K562 (cell line): Measurements from ENCODE around the gene SLC35E2B. TPM values are rescaled to one million over a fixed set of nuclear protein-coding genes. Genes with fewer than 3 reads are reported as not detected.
"Not testable (repeated sequence)": the region's sequence is repeated elsewhere in the genome, so short reads cannot be mapped to it uniquely, and the experiment has no call there.

ENCODE experiments used
- ATAC-seq: fragments of 200-7000 bp; cut with Tn5 transposase; 3 replicates; pipeline ENCODE4 v1.9.1; 2020; ENCODE audit warnings: moderate library complexity
- BruUV-seq: library from RNA; stranded (reverse); fragments of 400-500 nt; replicated peaks from 2 replicates; lab custom pipeline; 2021; lab: Mats Ljungman, UMichigan
- CTCF ChIA-PET: fragments of 300-600 bp; formaldehyde crosslinking; extraction: SDS; loops from one replicate; lab custom pipeline; 2021; ENCODE audit warnings: low intra/inter-chr PET ratio; lab: Yijun Ruan, JAX
- POLR2A ChIA-PET: fragments of 300-600, 350-650 bp; sonication (Branson Sonifier 250); formaldehyde crosslinking; extraction: SDS; loops from one replicate; lab custom pipeline; 2021; ENCODE audit warnings: antibody characterized with exemption, inconsistent platforms; lab: Yijun Ruan, JAX
- DNase-seq, 4 experiments: peaks; one replicate each; pipeline versions ENCODE4 v3.0.0 to v3.0.0-alpha.2; 2011 to 2018; ENCODE audit warnings: low spot score in 3 of 4, mixed read lengths in 3 of 4; ENCODE audit errors: extremely low read depth in 1 of 4
- FAIRE-seq: peaks from 2 replicates; lab custom pipeline; 2011; peaks lifted over from hg19 to GRCh38; lab: Jason Lieb, UNC
- H2AFZ ChIP-seq: 2 replicates; pipeline ENCODE4 v1.6.0; 2011; ENCODE audit warnings: low read depth, low read length, control low read depth, inconsistent platforms
- H3K27ac ChIP-seq: fragments of 200-600 bp; 3 replicates; pipeline ENCODE4 v1.8.0; 2011; ENCODE audit warnings: low read depth, mild to moderate bottlenecking, control low read depth, inconsistent platforms, low read length, moderate library complexity, mixed read lengths; ENCODE audit errors: extremely low read depth
- H3K27me3 ChIP-seq, 2 experiments: fragments of 300-600 bp in 1 of 2; 2 replicates in 1 of 2; 3 replicates in 1 of 2; pipeline versions ENCODE4 v1.6.0 to v1.8.0; 2011; ENCODE audit warnings: inconsistent platforms in 2 of 2, low read length in 2 of 2, mild to moderate bottlenecking in 1 of 2, mixed read lengths in 1 of 2, moderate library complexity in 1 of 2; ENCODE audit not compliant: control insufficient read depth in 2 of 2, insufficient read depth in 2 of 2
- H3K36me3 ChIP-seq: fragments of 300-600 bp; 3 replicates; pipeline ENCODE4 v1.8.0; 2011; ENCODE audit warnings: mild to moderate bottlenecking, low read length, inconsistent platforms; ENCODE audit not compliant: control insufficient read depth, insufficient read depth
- H3K4me1 ChIP-seq, 2 experiments: fragments of 200-600 bp in 1 of 2; replicated peaks in 1 of 2; 2 replicates in 1 of 2; 3 replicates in 1 of 2; pipeline versions ENCODE4 v1.5.1 to v1.8.0; 2011; ENCODE audit warnings: inconsistent platforms in 2 of 2, low read length in 2 of 2, mild to moderate bottlenecking in 1 of 2, mixed read lengths in 1 of 2, moderate library complexity in 1 of 2; ENCODE audit not compliant: control insufficient read depth in 2 of 2, insufficient read depth in 2 of 2
- H3K4me2 ChIP-seq: 2 replicates; pipeline ENCODE4 v1.6.1; 2011; ENCODE audit warnings: low read length, control low read depth, inconsistent platforms, mixed read lengths; ENCODE audit not compliant: insufficient read depth
- H3K4me3 ChIP-seq: fragments of 200-600 bp; sonication (generic), shearing (Covaris generic); 2 replicates; pipeline ENCODE4 v1.5.1; 2016; ENCODE audit warnings: control low read depth, inconsistent platforms
- H3K79me2 ChIP-seq: fragments of 200-600 bp; 3 replicates; pipeline ENCODE4 v1.8.0; 2011; ENCODE audit warnings: low read length, inconsistent platforms; ENCODE audit not compliant: control insufficient read depth, insufficient read depth
- H3K9ac ChIP-seq, 2 experiments: 2 replicates each; pipeline versions ENCODE4 v1.6.0 to v1.6.1; 2011; ENCODE audit warnings: low read depth in 2 of 2, low read length in 2 of 2, control low read depth in 1 of 2, inconsistent platforms in 1 of 2, mild to moderate bottlenecking in 1 of 2, mixed read lengths in 1 of 2; ENCODE audit not compliant: insufficient read depth in 1 of 2
- H3K9me1 ChIP-seq: one replicate; pipeline ENCODE4 v1.6.0; 2011; ENCODE audit warnings: inconsistent platforms, mild to moderate bottlenecking, low read length, moderate library complexity; ENCODE audit not compliant: control insufficient read depth, insufficient read depth
- H3K9me3 ChIP-seq: replicated peaks from 2 replicates; pipeline ENCODE4 v1.5.1; 2011; ENCODE audit warnings: low read depth, low read length, inconsistent platforms; ENCODE audit not compliant: control insufficient read depth, insufficient read depth
- H4K20me1 ChIP-seq: replicated peaks from 2 replicates; pipeline ENCODE4 v1.6.1; 2011; ENCODE audit warnings: low read length, inconsistent platforms, mixed read lengths; ENCODE audit not compliant: control insufficient read depth, insufficient read depth
- WGBS: fragments of 100-300 bp; shearing (Covaris generic); methylation state at CpG from one replicate; pipeline ENCODE4 v1.1.6; 2016; ENCODE audit warnings: low coverage, mixed read lengths; ENCODE audit not compliant: insufficient coverage; ENCODE audit errors: missing lambda C conversion rate; 5-methylcytosine and 5-hydroxymethylcytosine counted together
- in situ Hi-C: fragments of 300-500 bp; cut with MboI; formaldehyde crosslinking; loops from 4 replicates; pipeline ENCODE4 v1.15.0; 2018; ENCODE audit warnings: inconsistent platforms, mixed read lengths
- intact Hi-C: fragments of 100-400 bp; cut with micrococcal nuclease; formaldehyde crosslinking; loops from 2 replicates; pipeline ENCODE4 v1.14.2; 2022
- polyA plus RNA-seq, 8 experiments: library from polyadenylated mRNA; depleted of rRNA in 4 of 8; stranded (reverse) in 5 of 8; unstranded in 3 of 8; fragments of >200 nt; fragmentation: Nextera tagmentation in 2 of 8; fragmentation: Illumina TruSeq in 1 of 8; extraction: Ambion mirVana in 2 of 8; extraction: Trizol in 1 of 8; gene quantifications; 2 replicates each; pipeline versions ENCODE4 v1.2.1 to v1.2.3, GENCODE V29; 2011 to 2014; ENCODE audit warnings: inconsistent platforms in 1 of 8, missing spikeins in 1 of 8
- total RNA-seq, 7 experiments: library from RNA; depleted of rRNA in 6 of 7; stranded (reverse); fragments of >200 nt in 6 of 7; fragmentation: Illumina TruSeq in 2 of 7; extraction: Trizol in 2 of 7; gene quantifications; 2 replicates each; pipeline versions ENCODE4 v1.2.1 to v1.2.3, GENCODE V29; 2011 to 2021; ENCODE audit warnings: low replicate concordance in 1 of 7

Gene SLC35E2B
- total and polyA plus RNA-seq, 9 of the 15 experiments (the other 6 are each of a cell fraction or from before 2014, with no cell fraction given): 4.7 to 44.6 (median 20.7) TPM

GRCh38 chr1:1640711-1641461, 51.7 kb downstream of the SLC35E2B start:
- H3K79me2 ChIP-seq, H2AFZ ChIP-seq, H3K27me3 ChIP-seq, BruUV-seq, CTCF ChIA-PET, H3K4me2 ChIP-seq, FAIRE-seq, H3K4me1 ChIP-seq, H3K9me3 ChIP-seq, H3K9ac ChIP-seq, ATAC-seq, POLR2A ChIA-PET, DNase-seq, intact Hi-C loops, H3K27ac ChIP-seq, H3K9me1 ChIP-seq, H3K4me3 ChIP-seq, H4K20me1 ChIP-seq, in situ Hi-C loops: not testable (repeated sequence)
- peaks cover 20% of the 10 kb centered on the region; the same call in 1 of the 3 replicates for H3K36me3 ChIP-seq
- WGBS: 97% methylated on average over 8 of the region's 38 CpGs

GRCh38 chr1:1640081-1640480, 52.5 kb downstream of the SLC35E2B start:
- intact Hi-C loops, FAIRE-seq, in situ Hi-C loops, H3K4me1 ChIP-seq, H3K4me2 ChIP-seq, DNase-seq, H3K9me1 ChIP-seq, H3K79me2 ChIP-seq, POLR2A ChIA-PET, H2AFZ ChIP-seq, CTCF ChIA-PET, H3K27ac ChIP-seq, BruUV-seq, H3K9ac ChIP-seq, H3K27me3 ChIP-seq, H4K20me1 ChIP-seq, H3K4me3 ChIP-seq, H3K9me3 ChIP-seq, ATAC-seq: not testable (repeated sequence)
- WGBS: 88% methylated on average over 6 of the region's 25 CpGs
- peaks cover 20% of the 10 kb centered on the region; the same call in 1 of the 3 replicates for H3K36me3 ChIP-seq

DNA sequence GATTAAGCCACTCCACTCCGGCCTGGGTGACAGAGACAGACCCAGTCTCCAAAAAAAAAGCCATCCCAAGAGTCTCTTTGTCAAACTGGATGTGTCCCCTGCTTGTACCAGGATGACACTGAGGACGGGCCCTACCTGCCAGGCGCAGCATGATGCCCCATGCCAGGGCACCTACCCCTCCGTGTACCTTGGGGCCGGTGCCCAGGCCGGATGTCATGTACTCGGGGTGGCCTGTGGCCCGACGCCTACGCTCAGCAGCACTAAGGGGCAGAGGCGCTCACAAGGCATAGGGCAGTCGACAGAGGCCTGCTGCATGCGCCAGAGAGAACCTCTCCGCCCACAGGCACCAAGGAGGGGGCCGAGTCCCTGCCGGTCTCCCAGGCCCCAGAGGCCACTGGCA, 53.2 kb downstream of the SLC35E2B start:
- H3K4me2 ChIP-seq, H3K9me1 ChIP-seq, FAIRE-seq, DNase-seq, BruUV-seq, in situ Hi-C loops, H3K4me3 ChIP-seq, CTCF ChIA-PET, intact Hi-C loops, ATAC-seq, H3K4me1 ChIP-seq, H2AFZ ChIP-seq, H3K79me2 ChIP-seq, H3K27ac ChIP-seq, H3K9me3 ChIP-seq, H3K9ac ChIP-seq, H4K20me1 ChIP-seq, POLR2A ChIA-PET, H3K27me3 ChIP-seq: not testable (repeated sequence)
- 95% methylated on average over 12 of the region's 16 CpGs for WGBS
- peaks cover 20% of the 10 kb centered on the region; the same call in 1 of the 3 replicates for H3K36me3 ChIP-seq

- in situ Hi-C loops, H2AFZ ChIP-seq, intact Hi-C loops, H3K4me2 ChIP-seq, H3K4me3 ChIP-seq, H4K20me1 ChIP-seq, CTCF ChIA-PET, FAIRE-seq, DNase-seq, BruUV-seq, H3K27ac ChIP-seq, H3K27me3 ChIP-seq, H3K9me3 ChIP-seq, POLR2A ChIA-PET, H3K9me1 ChIP-seq, H3K9ac ChIP-seq, H3K4me1 ChIP-seq, ATAC-seq, H3K79me2 ChIP-seq: not testable (repeated sequence)
- 84% methylated on average over 5 of the region's 13 CpGs for WGBS
- H3K36me3 ChIP-seq: peaks cover 20% of the 10 kb centered on the region; the same call in 1 of the 3 replicates
Measured at GRCh38 chr1:1638528-1638927, 54.1 kb downstream of the SLC35E2B start.
